H9 (cell line): ENCODE data around the gene SCGB1A1. TPM values are rescaled to one million over a fixed set of nuclear protein-coding genes. Genes with fewer than 3 reads are reported as not detected.

Experiments used
- DNase-seq: peaks from one replicate; pipeline ENCODE4 v3.0.0-alpha.2; 2017
- H2AFZ ChIP-seq: one replicate; pipeline ENCODE4 v1.6.1; 2013; ENCODE audit warnings: mild to moderate bottlenecking, low read length, control low read depth, moderate library complexity
- H2AK5ac ChIP-seq: 2 replicates; pipeline ENCODE4 v1.6.1; 2013; ENCODE audit warnings: low read length, control low read depth, mixed read lengths; ENCODE audit not compliant: insufficient read length
- H2BK120ac ChIP-seq: one replicate; pipeline ENCODE4 v1.6.1; 2013; ENCODE audit warnings: low read depth, mild to moderate bottlenecking, low read length, control low read depth, inconsistent platforms; ENCODE audit not compliant: poor library complexity, severe bottlenecking
- H2BK12ac ChIP-seq: 2 replicates; pipeline ENCODE4 v1.6.1; 2013; ENCODE audit warnings: low read length, control low read depth, mixed read lengths, low read depth; ENCODE audit not compliant: insufficient read length
- H2BK15ac ChIP-seq: 2 replicates; pipeline ENCODE4 v1.6.1; 2013; ENCODE audit warnings: low read depth, low read length, control low read depth
- H2BK20ac ChIP-seq: one replicate; pipeline ENCODE4 v1.6.1; 2013; ENCODE audit warnings: low read depth, mild to moderate bottlenecking, low read length, control low read depth, inconsistent platforms; ENCODE audit not compliant: poor library complexity, severe bottlenecking
- H2BK5ac ChIP-seq: 2 replicates; pipeline ENCODE4 v1.6.1; 2013; ENCODE audit warnings: low read length, control low read depth, mixed read lengths; ENCODE audit not compliant: insufficient read length
- H3K14ac ChIP-seq: 2 replicates; pipeline ENCODE4 v1.6.1; 2013; ENCODE audit warnings: low read length, control low read depth; ENCODE audit not compliant: insufficient read depth
- H3K18ac ChIP-seq: 2 replicates; pipeline ENCODE4 v1.6.1; 2013; ENCODE audit warnings: low read depth, mild to moderate bottlenecking, mixed read lengths, low read length, control low read depth; ENCODE audit not compliant: insufficient read length
- H3K23ac ChIP-seq: 2 replicates; pipeline ENCODE4 v1.6.1; 2013; ENCODE audit warnings: low read length, control low read depth, mixed read lengths, low read depth; ENCODE audit not compliant: insufficient read length
- H3K23me2 ChIP-seq: 2 replicates; pipeline ENCODE4 v1.6.1; 2013; ENCODE audit warnings: low read depth, mild to moderate bottlenecking, mixed read lengths, low read length, control low read depth; ENCODE audit not compliant: insufficient read length, poor library complexity, severe bottlenecking
- H3K27ac ChIP-seq: 2 replicates; pipeline ENCODE4 v1.5.1; 2013; ENCODE audit warnings: low read length, control low read depth, mixed read lengths, low read depth; ENCODE audit not compliant: insufficient read length
- H3K27me3 ChIP-seq: 2 replicates; pipeline ENCODE4 v1.6.1; 2013; ENCODE audit warnings: low read length, control low read depth, inconsistent platforms; ENCODE audit not compliant: insufficient read depth
- H3K4ac ChIP-seq: 2 replicates; pipeline ENCODE4 v1.6.1; 2013; ENCODE audit warnings: low read depth, mild to moderate bottlenecking, control low read depth, inconsistent platforms, low read length, moderate library complexity
- H3K4me1 ChIP-seq: 2 replicates; pipeline ENCODE4 v1.6.1; 2013; ENCODE audit warnings: low read length, control low read depth, inconsistent platforms; ENCODE audit not compliant: insufficient read depth
- H3K4me2 ChIP-seq: 2 replicates; pipeline ENCODE4 v1.6.1; 2013; ENCODE audit warnings: low read length, control low read depth, mixed read lengths; ENCODE audit not compliant: insufficient read length, insufficient read depth
- H3K56ac ChIP-seq: 2 replicates; pipeline ENCODE4 v1.6.1; 2013; ENCODE audit warnings: low read depth, mild to moderate bottlenecking, mixed read lengths, low read length, control low read depth; ENCODE audit not compliant: insufficient read length
- H3K79me1 ChIP-seq: 2 replicates; pipeline ENCODE4 v1.6.1; 2013; ENCODE audit warnings: low read depth, mild to moderate bottlenecking, moderate library complexity, low read length, control low read depth, inconsistent platforms; ENCODE audit not compliant: insufficient read depth, poor library complexity, severe bottlenecking
- H3K79me2 ChIP-seq: 2 replicates; pipeline ENCODE4 v1.6.1; 2013; ENCODE audit warnings: low read length, control low read depth, inconsistent platforms; ENCODE audit not compliant: insufficient read depth
- H3K9ac ChIP-seq: 2 replicates; pipeline ENCODE4 v1.6.1; 2013; ENCODE audit warnings: low read length, control low read depth, mixed read lengths; ENCODE audit not compliant: insufficient read length; ENCODE audit errors: extremely low read depth
- H3K9me3 ChIP-seq: one replicate; pipeline ENCODE4 v1.6.1; 2013; ENCODE audit warnings: low read depth, low read length, inconsistent platforms; ENCODE audit not compliant: control insufficient read depth
- H3T11ph ChIP-seq: one replicate; pipeline ENCODE4 v1.6.1; 2013; ENCODE audit warnings: mild to moderate bottlenecking, low read length, control low read depth, inconsistent platforms
- H4K20me1 ChIP-seq: one replicate; pipeline ENCODE4 v1.6.1; 2013; ENCODE audit not compliant: control insufficient read depth, insufficient read length, insufficient read depth
- H4K5ac ChIP-seq: 2 replicates; pipeline ENCODE4 v1.6.1; 2013; ENCODE audit warnings: low read depth, mild to moderate bottlenecking, mixed read lengths, low read length, control low read depth; ENCODE audit not compliant: insufficient read length
- H4K8ac ChIP-seq: replicated peaks from 2 replicates; pipeline ENCODE4 v1.6.1; 2013; ENCODE audit warnings: low read length, control low read depth, mixed read lengths, low read depth; ENCODE audit not compliant: insufficient read length
- H4K91ac ChIP-seq: 2 replicates; pipeline ENCODE4 v1.6.1; 2013; ENCODE audit warnings: low read depth, mild to moderate bottlenecking, moderate library complexity, mixed read lengths, low read length, control low read depth; ENCODE audit not compliant: insufficient read length
- H3K27ac Mint-ChIP-seq, 3 experiments: 2 replicates in 2 of 3; 3 replicates in 1 of 3; pipeline ENCODE4 v1.8.0; 2020 to 2021; ENCODE audit warnings: mixed read lengths in 3 of 3, mild to moderate bottlenecking in 1 of 3, moderate library complexity in 1 of 3
- H3K27me3 Mint-ChIP-seq: 2 replicates; pipeline ENCODE4 v1.8.0; 2021; ENCODE audit warnings: low read depth, mild to moderate bottlenecking, moderate library complexity, mixed read lengths
- H3K36me3 Mint-ChIP-seq, 3 experiments: 2 replicates in 2 of 3; 3 replicates in 1 of 3; pipeline ENCODE4 v1.8.0; 2020 to 2021; ENCODE audit warnings: low read depth in 3 of 3, mixed read lengths in 3 of 3; ENCODE audit not compliant: insufficient read depth in 1 of 3
- H3K4me1 Mint-ChIP-seq, 2 experiments: 2 replicates each; pipeline ENCODE4 v1.8.0; 2020; ENCODE audit warnings: mixed read lengths in 2 of 2
- H3K4me3 Mint-ChIP-seq, 2 experiments: 2 replicates in 1 of 2; 3 replicates in 1 of 2; pipeline ENCODE4 v1.8.0; 2020 to 2021; ENCODE audit warnings: mild to moderate bottlenecking in 2 of 2, mixed read lengths in 2 of 2, moderate library complexity in 1 of 2
- H3K9me3 Mint-ChIP-seq, 2 experiments: 2 replicates in 1 of 2; 3 replicates in 1 of 2; pipeline ENCODE4 v1.8.0; 2020; ENCODE audit warnings: mild to moderate bottlenecking in 2 of 2, mixed read lengths in 2 of 2, moderate library complexity in 1 of 2
- WGBS: extraction: QIAGEN DNeasy Blood & Tissue Kit; methylation state at CpG from one replicate; pipeline ENCODE4 v1.1.7; 2013; ENCODE audit warnings: missing lambda C conversion rate, low lambda C conversion rate, mixed read lengths; ENCODE audit not compliant: insufficient read length; ENCODE audit errors: extremely low coverage; 5-methylcytosine and 5-hydroxymethylcytosine counted together
- total RNA-seq: library from RNA; stranded (reverse); gene quantifications from 2 replicates; pipeline ENCODE4 v1.2.1, GENCODE V29; 2021
- TF ChIP-seq, protein P1 (sequence below): fragments of 200-600 bp; sonication (generic); conservative IDR thresholded peaks from 3 replicates; pipeline ENCODE4 v1.8.0; 2021; ENCODE audit warnings: antibody characterized with exemption, mild to moderate bottlenecking

Gene SCGB1A1
- total RNA-seq, 1 experiment from 2014 or later = not detected

DNA sequence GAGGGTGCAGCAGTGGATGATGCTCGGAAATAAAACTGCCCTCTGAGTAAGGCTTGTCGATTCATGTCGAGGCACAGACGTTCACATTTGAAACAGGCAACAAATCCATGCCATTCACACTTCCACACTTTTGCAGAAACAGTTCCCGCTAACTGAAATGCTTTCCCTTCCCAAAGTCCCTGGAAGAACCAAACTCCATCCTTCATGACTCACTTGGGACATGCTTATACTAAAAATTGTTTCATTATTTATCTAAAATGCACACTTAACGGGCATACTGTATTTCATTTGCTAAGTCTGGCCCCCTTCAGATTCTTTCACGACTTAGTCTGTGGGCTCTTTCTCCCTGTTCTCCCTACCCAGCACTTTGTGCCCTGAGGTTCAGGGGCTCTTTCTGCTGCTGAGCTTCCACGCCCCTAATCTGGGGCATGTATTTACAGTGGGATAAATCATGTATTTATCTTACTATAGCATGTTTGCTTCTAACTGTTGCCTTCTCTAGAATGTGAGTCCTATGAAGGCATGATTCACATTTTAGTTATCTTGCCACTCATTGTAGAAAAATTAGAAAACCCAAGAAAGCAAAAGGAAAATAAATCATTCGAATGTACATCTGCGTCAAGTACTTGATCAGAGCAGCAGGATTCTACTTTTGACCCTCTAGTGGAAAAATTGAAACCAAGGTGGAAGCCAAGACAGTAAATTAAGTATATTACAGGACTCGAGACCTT is 12.5 kb downstream of the SCGB1A1 start:
- H4K20me1 ChIP-seq = no peaks in the 10 kb centered on the region
- no peaks in the 10 kb centered on the region for H3K27me3 ChIP-seq
- no peak overlapping the region for H2BK20ac ChIP-seq
- H3K18ac ChIP-seq = no peak overlapping the region
- H3K36me3 Mint-ChIP-seq = peaks cover 0 to 4% (median 0%) of the 10 kb centered on the region in 3 experiments; a peak in 1 of 7 replicates
- WGBS = no CpG with 5 or more reads among the region's 11 CpGs
- H3K4ac ChIP-seq = no peak overlapping the region
- no peak overlapping the region for H2BK5ac ChIP-seq
- DNase-seq = no peak
- no peak overlapping the region for H3K4me2 ChIP-seq
- H2AK5ac ChIP-seq = no peak overlapping the region
- no peaks in the 10 kb centered on the region for H3K79me1 ChIP-seq
- 0 out of 2 replicates have a peak, but pooled peaks cover 3% of the 10 kb centered on the region for H3K4me1 ChIP-seq
- no peak overlapping the region for H4K91ac ChIP-seq
- H2BK12ac ChIP-seq = no peak overlapping the region
- peaks cover 18 to 22% of the 10 kb centered on the region in 2 experiments for H3K4me1 Mint-ChIP-seq
- peaks cover 17% of the 10 kb centered on the region for H3K27me3 Mint-ChIP-seq
- no peak overlapping the region for H3K14ac ChIP-seq
- H3K23me2 ChIP-seq = no peaks in the 10 kb centered on the region
- no peak overlapping the region for H3T11ph ChIP-seq
- no peak overlapping the region for H4K8ac ChIP-seq
- TF ChIP-seq, protein P1, sequence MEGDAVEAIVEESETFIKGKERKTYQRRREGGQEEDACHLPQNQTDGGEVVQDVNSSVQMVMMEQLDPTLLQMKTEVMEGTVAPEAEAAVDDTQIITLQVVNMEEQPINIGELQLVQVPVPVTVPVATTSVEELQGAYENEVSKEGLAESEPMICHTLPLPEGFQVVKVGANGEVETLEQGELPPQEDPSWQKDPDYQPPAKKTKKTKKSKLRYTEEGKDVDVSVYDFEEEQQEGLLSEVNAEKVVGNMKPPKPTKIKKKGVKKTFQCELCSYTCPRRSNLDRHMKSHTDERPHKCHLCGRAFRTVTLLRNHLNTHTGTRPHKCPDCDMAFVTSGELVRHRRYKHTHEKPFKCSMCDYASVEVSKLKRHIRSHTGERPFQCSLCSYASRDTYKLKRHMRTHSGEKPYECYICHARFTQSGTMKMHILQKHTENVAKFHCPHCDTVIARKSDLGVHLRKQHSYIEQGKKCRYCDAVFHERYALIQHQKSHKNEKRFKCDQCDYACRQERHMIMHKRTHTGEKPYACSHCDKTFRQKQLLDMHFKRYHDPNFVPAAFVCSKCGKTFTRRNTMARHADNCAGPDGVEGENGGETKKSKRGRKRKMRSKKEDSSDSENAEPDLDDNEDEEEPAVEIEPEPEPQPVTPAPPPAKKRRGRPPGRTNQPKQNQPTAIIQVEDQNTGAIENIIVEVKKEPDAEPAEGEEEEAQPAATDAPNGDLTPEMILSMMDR = no peak
- H2AFZ ChIP-seq = no peak overlapping the region
- no peaks in the 10 kb centered on the region for H3K9me3 ChIP-seq
- no peak overlapping the region for H2BK120ac ChIP-seq
- no peak overlapping the region for H2BK15ac ChIP-seq
- H4K5ac ChIP-seq = no peak overlapping the region
- H3K23ac ChIP-seq = no peak overlapping the region
- peaks cover 2 to 4% of the 10 kb centered on the region in 2 experiments; a peak in 4 of 5 replicates for H3K9me3 Mint-ChIP-seq
- no peaks in the 10 kb centered on the region for H3K79me2 ChIP-seq
- no peak overlapping the region for H3K9ac ChIP-seq
- no peak overlapping the region for H3K56ac ChIP-seq
- no peak overlapping the region for H3K27ac Mint-ChIP-seq
- no peak overlapping the region for H3K4me3 Mint-ChIP-seq
- H3K27ac ChIP-seq = no peak overlapping the region
